ENCODE results near the gene KCND1.

KCND1 gene

GRCh38 chrX:48918643-48919340, 52.9 kb downstream of the KCND1 start, which contains the start of gene PIM2:
Gene PIM2, minus strand, starts transcription at chrX:48919024. Its CDS starts 190 bp downstream, at chrX:48918834.
- TF ChIP-seq, protein P1, sequence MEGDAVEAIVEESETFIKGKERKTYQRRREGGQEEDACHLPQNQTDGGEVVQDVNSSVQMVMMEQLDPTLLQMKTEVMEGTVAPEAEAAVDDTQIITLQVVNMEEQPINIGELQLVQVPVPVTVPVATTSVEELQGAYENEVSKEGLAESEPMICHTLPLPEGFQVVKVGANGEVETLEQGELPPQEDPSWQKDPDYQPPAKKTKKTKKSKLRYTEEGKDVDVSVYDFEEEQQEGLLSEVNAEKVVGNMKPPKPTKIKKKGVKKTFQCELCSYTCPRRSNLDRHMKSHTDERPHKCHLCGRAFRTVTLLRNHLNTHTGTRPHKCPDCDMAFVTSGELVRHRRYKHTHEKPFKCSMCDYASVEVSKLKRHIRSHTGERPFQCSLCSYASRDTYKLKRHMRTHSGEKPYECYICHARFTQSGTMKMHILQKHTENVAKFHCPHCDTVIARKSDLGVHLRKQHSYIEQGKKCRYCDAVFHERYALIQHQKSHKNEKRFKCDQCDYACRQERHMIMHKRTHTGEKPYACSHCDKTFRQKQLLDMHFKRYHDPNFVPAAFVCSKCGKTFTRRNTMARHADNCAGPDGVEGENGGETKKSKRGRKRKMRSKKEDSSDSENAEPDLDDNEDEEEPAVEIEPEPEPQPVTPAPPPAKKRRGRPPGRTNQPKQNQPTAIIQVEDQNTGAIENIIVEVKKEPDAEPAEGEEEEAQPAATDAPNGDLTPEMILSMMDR (IDR thresholded peaks at IDR 0.05; ENCODE audit: low read depth, low read length), result no peak
- peak within 1 kb of the TSS; percentile 63 for H3K4me3 ChIP-seq (ENCODE audit: low read depth, low read length)

DNA sequence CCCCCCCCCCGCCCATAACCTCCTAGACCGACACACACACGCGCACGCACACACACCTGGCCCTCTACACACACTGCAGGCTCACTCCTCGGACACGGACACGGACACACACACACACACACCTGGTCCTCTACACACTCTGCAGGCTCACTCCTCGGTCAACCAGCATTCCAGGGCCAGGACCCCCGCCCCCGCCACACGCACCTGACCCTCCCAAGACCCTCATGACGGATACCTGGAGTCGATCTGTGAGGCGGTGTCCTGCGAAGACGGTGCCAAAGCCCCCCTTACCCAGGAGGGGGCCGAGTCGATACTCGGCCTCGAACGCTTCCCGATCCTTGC, 53.4 kb downstream of the KCND1 start:
- TF ChIP-seq, protein P1 (IDR thresholded peaks at IDR 0.05; ENCODE audit: low read depth, low read length), result no peak

DNA sequence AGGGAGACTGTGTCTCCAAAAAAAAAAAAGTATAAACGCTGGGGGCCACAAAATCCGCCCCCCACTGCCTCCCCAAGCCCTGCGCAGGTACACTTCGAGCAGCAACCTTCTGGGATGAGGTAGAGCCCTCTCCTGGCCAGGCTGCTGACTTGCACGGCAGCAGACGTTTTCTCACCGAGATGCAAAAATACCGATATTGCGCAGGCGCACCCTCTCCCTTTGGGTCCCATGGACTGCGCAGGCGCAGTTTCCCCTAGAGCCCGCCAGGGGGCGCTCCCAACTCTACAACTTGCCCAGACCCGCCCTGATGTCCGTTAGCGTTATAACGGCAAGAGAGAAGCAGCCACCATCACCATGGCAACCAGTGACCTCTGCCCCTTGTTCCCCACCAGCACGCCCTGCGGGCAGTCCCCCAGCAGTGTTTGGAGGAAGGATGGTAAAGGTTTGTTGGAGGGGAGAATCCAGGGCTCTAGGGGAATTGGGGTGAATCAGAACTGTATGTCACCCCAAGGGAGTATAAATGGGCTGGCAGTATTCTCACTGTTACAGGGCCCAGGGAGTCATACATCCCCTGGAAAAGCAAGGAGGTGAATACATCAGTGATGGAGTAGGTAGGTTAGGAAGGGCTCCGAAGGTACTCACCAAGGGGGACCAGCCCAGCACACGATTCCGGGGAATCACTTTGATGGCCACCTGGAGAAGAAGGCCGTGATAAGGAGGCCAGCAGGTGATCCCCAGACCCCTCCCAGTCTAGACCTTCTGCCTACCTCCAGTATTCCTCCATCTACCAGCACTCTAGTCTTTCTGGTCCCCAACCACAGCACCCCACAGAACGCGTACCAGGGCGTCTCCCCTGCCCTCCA, 54.3 kb downstream of the KCND1 start:
- no peak overlapping the region; the same call in 1 of the 2 replicates for H3K4me3 ChIP-seq (ENCODE audit: low read depth, low read length)

More for the DNA sequence above, 53.4 kb downstream of the KCND1 start:
- H3K4me3 ChIP-seq (ENCODE audit: low read depth, low read length), result peak overlapping the region; percentile 63

DNA sequence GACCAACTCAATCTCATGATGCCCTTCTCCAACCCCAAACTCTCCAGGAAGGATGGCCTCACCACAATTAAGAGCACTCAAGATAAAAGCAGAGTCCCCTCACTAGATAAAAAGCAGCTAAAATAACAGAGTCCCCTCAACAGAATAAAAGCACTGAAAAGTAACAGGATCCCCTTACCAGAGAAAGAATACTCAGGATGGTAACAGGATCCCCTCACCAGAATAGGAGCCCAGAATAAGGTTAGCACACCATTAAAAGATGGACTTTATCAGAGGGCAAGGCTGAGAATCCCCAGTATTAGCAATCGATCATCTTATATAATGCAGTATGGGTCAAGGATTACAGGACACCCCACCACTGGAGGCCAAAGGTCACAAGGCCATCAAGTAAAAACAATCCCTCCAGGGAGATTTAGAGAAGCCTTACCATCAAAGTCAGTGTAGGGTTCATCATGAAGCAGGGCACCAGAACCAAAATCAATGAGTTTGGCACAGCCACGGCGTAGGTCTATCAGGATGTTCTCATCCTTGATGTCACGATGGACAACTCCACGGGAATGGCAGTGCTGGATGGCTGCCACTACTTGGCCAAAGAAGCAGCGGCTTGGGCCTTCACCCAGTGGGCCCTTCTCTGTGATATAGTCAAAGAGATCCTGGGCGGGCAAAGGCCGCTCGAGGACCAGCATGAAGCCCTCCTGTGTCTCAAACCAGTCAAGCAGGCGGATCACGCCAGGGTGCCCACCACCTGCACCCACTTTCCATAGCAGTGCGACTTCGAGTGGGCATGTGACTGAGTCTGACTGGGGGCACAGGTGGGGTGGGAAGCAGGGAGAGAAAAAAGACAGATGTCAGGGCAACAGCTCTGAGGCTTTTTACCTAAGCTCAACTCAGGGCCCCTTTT, 56.8 kb downstream of the KCND1 start:
- TF ChIP-seq, protein P1 (IDR thresholded peaks at IDR 0.05; ENCODE audit: low read depth, low read length), result no peak
- no peak overlapping the region for H3K4me3 ChIP-seq (ENCODE audit: low read depth, low read length)

More for the DNA sequence above, 54.3 kb downstream of the KCND1 start:
- TF ChIP-seq, protein P1 (IDR thresholded peaks at IDR 0.05; ENCODE audit: low read depth, low read length), result peak; percentile 77

- no peak overlapping the region for H3K4me3 ChIP-seq (ENCODE audit: low read depth, low read length)
- TF ChIP-seq, protein P1 (IDR thresholded peaks at IDR 0.05; ENCODE audit: low read depth, low read length), result no peak
Observed at GRCh38 chrX:48913605-48914366, 57.9 kb downstream of the KCND1 start.

GRCh38 chrX:48911412-48912182, 60.0 kb downstream of the KCND1 start, which contains the start of gene SLC35A2:
Gene SLC35A2, minus strand, starts transcription at chrX:48911646. Its CDS starts 10 bp downstream, at chrX:48911636.
- TF ChIP-seq, protein P1 (IDR thresholded peaks at IDR 0.05; ENCODE audit: low read depth, low read length), result no peak

More at GRCh38 chrX:48911412-48912182, 60.0 kb downstream of the KCND1 start, which contains the start of gene SLC35A2:
- H3K4me3 ChIP-seq (ENCODE audit: low read depth, low read length), result peak within 1 kb of the TSS; percentile 78

Data from WI38 (cell line).